Left renal pelvis (tissue), 4 donors: ENCODE measurements around the gene ATP1A1. TPM values are rescaled to one million over a fixed set of nuclear protein-coding genes. Genes with fewer than 3 reads are reported as not detected.

Source experiments
- DNase-seq, 4 donors: peaks; one replicate each; pipeline ENCODE4 v3.0.0-alpha.2; 2013; ENCODE audit warnings: low read depth in 4 of 4, low spot score in 3 of 4
- polyA plus RNA-seq, 4 donors: library from polyadenylated mRNA; unstranded; fragments of 120-200 nt; gene quantifications; one replicate each; pipeline ENCODE4 v1.2.1, GENCODE V29; 2013; ENCODE audit not compliant: insufficient read length in 4 of 4

The ATP1A1 gene
- polyA plus RNA-seq, 4 donors = 135 to 939 (median 904) TPM

- no peak for DNase-seq
Observed at GRCh38 chr1:116429821-116430374, 56.9 kb downstream of the ATP1A1 start.

DNA sequence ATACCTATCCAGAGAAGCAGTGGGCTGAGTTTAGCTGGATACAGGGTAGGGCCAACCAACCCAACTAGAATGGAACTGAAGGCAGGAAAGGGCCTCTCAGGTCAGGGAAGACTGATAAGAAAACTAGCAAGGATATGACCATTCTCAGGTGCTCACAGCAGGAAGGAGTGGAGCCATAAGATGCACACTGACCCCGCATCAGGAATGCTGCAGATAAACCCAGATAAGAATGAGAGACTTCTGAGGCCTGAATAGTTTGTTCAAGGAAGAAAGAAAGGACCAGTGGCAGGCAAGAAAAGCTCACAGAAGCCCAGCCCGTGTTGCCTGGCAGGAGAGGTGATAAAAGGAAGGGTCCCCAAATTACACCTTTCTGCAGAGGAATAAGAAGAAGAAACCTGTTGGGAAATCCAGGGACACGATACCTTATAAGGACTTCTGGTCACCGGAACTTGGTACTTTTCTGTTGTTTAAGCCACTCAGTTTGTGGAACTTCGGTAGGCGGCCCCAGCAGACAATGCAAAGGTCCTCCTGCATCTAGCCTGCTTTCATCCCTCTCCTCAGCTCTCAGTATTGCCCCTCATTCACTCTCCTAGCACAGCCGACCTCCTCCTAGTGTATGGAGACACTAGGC lies 58.9 kb downstream of the ATP1A1 start:
- DNase-seq = no peak

DNA sequence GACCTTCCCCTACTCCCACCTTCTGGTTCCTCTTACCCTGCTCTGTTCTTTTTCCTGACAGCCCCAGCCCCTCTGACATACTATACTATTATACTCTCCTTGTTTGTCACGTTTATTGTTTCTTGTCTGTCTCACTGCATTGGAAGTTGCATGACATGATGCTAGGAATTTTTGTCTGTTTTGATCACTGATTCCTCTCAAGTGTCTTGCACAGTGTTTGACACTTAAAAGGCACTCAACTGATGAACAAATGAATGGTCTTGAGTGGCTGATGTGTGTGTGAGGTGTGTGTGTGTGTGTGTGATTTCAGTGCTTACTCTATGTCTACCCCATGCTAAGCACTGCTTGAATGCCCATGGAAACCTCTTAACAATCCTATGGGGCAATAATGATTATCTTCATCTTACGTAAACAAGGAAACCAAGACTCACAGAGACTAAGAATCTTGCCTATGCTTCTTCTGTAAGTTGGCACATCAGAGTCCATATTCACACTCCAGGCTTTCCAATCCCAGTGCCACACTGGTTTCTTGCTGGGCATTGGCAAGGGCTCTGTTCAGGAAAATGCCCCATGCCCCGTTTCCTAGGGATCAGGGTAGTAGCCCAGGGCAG lies 59.7 kb downstream of the ATP1A1 start:
- no peak for DNase-seq

GRCh38 chr1:116433275-116434257 lies 60.5 kb downstream of the ATP1A1 start:
- DNase-seq = no peak

DNA sequence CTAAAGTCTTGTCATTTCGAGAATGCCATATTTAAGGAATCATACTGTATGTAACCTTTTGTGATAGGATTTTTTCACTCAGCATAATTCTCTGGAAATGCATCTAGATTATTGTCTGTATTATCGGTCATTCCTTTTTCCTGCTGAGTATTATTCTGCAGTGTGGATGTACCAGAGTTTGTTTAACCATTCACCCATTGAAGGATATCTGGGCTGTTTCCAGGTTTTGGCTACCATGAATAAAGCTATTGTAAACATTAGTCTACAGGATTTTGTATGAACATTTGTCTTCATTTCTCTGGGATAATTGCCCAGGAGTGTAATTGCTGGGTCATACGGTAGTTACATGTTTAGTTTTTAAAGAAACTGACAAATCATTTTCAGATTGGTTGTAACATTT lies 61.8 kb downstream of the ATP1A1 start:
- DNase-seq = no peak

- DNase-seq = no peak
Observed at GRCh38 chr1:116435806-116436610, 63.0 kb downstream of the ATP1A1 start.

GRCh38 chr1:116436611-116436970 lies 63.5 kb downstream of the ATP1A1 start:
- no peak for DNase-seq

GRCh38 chr1:116439701-116440100 lies 66.7 kb downstream of the ATP1A1 start:
- DNase-seq = no peak

- no peak for DNase-seq
Observed at GRCh38 chr1:116440731-116441130, 67.7 kb downstream of the ATP1A1 start.

DNA sequence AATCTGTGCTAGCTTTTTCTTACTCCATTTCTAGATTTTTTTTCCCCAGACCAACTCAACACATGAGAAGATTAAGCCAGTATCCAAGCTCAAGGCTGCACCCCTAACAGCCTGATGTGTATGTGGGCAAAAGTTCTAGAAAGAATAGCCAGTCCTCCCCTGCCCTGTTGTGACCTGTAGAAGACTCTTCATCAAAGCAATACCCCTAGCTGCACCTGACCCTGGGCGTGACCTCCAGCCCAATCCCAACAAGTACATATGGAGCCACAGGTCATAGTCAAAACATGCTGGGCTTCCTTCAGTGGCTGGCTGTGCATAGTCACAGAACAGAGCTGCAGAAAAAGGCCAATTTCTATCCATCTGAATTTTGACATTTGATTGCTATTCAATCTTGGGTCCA lies 72.5 kb downstream of the ATP1A1 start:
- DNase-seq = no peak

DNA sequence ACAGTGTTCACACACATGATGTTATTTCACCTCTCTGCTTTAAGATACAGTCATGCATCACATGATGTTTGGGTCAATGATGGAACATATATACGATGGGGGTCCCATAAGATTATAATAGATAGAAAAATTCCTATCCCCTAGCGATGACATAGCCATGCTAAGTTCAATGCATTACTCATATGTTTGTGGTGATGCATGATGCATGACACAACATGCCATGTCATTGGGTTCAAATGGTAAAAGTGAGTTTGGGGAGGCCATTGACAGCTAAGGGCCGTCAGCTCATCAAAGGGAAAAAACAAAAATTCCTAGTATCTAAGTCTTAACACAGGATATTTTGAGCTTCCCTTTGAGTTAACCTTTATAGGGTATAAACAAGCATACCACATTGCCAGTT lies 73.6 kb downstream of the ATP1A1 start:
- DNase-seq = no peak

DNA sequence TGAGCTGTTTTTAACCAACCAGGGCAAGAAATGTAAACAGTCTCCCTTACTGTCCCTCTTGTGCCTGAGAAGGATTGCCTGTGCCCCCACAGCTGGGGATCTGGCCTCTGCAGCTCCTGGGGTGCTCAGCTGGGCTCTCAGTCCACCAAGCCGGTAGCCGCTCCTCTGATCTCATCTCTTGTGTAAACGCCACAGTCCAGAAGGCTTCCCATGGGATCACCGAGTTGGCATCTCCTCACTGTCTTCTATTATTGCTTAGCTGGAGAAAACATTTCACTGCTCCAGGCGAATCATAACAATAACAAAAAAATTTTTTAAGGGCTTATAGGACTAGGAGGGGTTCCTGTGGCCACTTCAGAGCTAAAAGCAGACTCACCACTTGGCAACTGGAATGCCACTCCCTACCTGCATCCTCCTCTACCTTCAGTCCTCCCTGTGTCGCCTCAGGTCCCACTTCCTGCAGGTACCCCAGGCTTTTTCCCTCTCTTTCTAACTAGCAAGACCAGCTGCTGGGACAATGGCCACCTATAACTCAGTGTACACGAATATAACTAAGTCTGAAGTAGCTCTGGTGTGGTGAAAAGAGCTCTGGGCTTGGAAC lies 75.8 kb downstream of the ATP1A1 start:
- DNase-seq = no peak

GRCh38 chr1:116449578-116449977 lies 76.5 kb downstream of the ATP1A1 start:
- DNase-seq = no peak

DNA sequence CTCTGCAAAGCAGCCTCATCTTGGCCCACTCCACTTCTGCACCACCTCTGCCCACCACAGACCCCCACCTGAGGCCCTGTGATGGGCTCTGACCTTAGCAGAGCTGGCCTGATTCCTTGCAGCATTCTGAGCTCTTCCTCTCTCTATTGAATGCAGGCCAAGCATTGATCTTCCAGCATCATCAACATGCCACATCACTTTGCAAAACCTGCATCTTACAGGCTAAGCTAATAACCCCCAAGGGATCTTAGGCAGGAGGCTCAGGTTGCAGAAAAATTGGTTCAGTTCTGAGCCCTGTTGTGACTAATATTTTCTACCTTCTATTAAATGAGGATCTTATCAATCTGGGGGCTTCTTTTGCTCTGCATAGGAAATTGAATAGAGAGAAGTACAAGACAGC lies 78.7 kb downstream of the ATP1A1 start:
- DNase-seq = no peak

DNA sequence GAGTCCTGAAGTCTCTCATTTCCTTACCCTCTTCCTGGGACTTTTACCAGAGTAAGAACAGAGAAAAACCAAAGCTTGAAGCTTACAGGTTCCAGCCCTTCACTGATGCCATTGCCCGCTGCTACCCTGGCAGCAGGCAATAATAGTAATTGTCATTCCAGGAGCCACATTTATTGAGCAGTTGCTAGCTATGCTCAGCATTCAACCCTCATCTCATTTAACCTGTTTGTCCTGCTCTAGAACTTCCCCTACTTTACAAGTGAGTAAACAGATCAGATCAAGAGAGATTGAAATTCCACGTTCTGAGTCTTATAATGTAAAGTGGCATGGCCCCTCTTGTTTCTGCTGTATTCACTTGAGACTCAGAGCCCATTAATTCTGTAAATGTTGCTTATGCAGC lies 80.4 kb downstream of the ATP1A1 start:
- no peak for DNase-seq

DNA sequence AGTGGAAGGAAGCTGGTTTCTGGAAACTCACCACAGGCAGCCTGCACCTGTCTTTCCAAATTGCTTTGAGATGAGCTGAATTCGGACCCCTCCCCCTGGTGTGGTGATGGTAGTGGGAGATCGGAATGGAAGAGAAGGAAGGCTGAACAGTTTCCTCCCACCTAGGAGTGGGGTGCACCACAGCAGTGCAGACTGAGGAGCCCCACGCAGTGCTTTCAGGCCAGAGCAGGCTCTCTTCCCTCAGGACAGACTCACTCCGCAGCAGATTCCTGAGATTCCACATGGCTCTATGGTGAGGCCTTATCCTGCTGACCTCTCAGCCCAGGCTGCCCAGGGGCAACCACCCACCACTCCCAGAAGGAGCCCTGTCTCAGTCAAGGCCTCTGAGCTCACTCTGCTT lies 80.9 kb downstream of the ATP1A1 start:
- DNase-seq = no peak
